OCI-LY3 (cell line): ENCODE data around the gene SRL.

Experiments
- EZH2phosphoT487 ChIP-seq: fragments of 200-600 bp; shearing (Covaris generic); IDR thresholded peaks from 2 replicates; pipeline ENCODE4 v1.6.1; 2018; ENCODE audit warnings: antibody characterized with exemption, mixed run types, low read depth
- TF ChIP-seq, protein P1 (sequence below): fragments of 200-600, 300-600 bp; sonication (generic); IDR thresholded peaks from 2 replicates; pipeline ENCODE4 v1.5.1; 2014; ENCODE audit warnings: antibody characterized with exemption, low read length, low read depth

DNA sequence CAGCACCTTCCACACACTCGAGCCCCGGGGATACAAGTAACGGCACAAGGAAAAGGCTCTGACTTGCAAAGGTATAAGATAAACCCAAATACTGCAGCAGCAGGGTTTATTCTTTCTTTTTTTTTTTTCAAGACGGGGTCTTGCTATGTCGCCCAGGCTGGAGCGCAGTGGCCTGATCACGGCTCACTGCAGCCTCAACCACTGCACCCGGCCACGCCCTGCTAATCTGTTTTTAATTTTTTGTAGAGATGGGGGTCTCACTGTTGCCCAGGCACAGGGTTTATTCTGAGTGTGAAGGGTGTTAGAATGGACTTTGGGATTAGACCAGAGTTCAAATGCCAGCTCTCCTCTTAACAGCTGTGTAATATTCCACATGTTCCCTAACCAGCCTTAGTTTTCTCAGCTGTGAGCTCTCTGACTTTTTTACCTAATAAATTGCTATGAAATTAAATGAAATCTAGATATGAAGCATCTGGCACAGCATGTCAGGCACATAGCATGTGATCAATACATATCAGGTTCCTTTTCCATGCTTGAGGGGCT is 63.3 kb downstream of the SRL start:
- TF ChIP-seq, protein P1, sequence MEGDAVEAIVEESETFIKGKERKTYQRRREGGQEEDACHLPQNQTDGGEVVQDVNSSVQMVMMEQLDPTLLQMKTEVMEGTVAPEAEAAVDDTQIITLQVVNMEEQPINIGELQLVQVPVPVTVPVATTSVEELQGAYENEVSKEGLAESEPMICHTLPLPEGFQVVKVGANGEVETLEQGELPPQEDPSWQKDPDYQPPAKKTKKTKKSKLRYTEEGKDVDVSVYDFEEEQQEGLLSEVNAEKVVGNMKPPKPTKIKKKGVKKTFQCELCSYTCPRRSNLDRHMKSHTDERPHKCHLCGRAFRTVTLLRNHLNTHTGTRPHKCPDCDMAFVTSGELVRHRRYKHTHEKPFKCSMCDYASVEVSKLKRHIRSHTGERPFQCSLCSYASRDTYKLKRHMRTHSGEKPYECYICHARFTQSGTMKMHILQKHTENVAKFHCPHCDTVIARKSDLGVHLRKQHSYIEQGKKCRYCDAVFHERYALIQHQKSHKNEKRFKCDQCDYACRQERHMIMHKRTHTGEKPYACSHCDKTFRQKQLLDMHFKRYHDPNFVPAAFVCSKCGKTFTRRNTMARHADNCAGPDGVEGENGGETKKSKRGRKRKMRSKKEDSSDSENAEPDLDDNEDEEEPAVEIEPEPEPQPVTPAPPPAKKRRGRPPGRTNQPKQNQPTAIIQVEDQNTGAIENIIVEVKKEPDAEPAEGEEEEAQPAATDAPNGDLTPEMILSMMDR: no peak
- TF ChIP-seq EZH2phosphoT487: no peak
